Measurements from ENCODE around the gene SLC26A9. TPM values are rescaled to one million over a fixed set of nuclear protein-coding genes. Genes with fewer than 3 reads are reported as not detected.

The SLC26A9 gene
- total and polyA plus RNA-seq, 2 donors (not counting 1 experiment from before 2014, with no cell fraction given) = not detected

GRCh38 chr1:205939690-205940330 is 3.4 kb downstream of the SLC26A9 start:
- Histone ChIP-seq H2AFZ (ENCODE audit: insufficient read depth, low read depth, low read length, poor library complexity, severe bottlenecking) (no peak overlapping the region), H3K9ac (ENCODE audit: low read length) (no peak overlapping the region), H3K4me1 (ENCODE audit: control insufficient read depth in 2 of 2, insufficient read depth in 2 of 2, low read length in 2 of 2) (no peaks in the 10 kb centered on the region), H4K20me1 (ENCODE audit: control insufficient read depth, insufficient read depth, low read length, poor library complexity, severe bottlenecking) (no peaks in the 10 kb centered on the region), H3K27me3 (replicated peaks in 1 of 4; ENCODE audit: control extremely low read depth in 1 of 4, control insufficient read depth in 3 of 4, insufficient read depth in 4 of 4, low read length in 3 of 4) (peaks cover 0 to 12% (median 0%) of the 10 kb centered on the region in 4 experiments), H3K79me2 (ENCODE audit: control insufficient read depth, insufficient read depth, low read length) (no peaks in the 10 kb centered on the region), H3K4me2 (replicated peaks; ENCODE audit: low read depth, low read length, poor library complexity, severe bottlenecking) (no peak overlapping the region), H3K9me3 (ENCODE audit: control extremely low read depth in 1 of 3, control insufficient read depth in 2 of 3, insufficient read depth in 1 of 3, low read length in 2 of 3) (no peaks in the 10 kb centered on the region), H3K36me3 (replicated peaks in 1 of 2; ENCODE audit: control extremely low read depth in 1 of 2, control insufficient read depth in 1 of 2, extremely low read depth in 1 of 2, insufficient read depth in 2 of 2, low read length in 1 of 2) (no peaks in the 10 kb centered on the region), H3K4me3 (ENCODE audit: control extremely low read depth in 1 of 5, extremely low read depth in 1 of 5, insufficient read depth in 1 of 5, low read depth in 2 of 5, low read length in 4 of 5) (no peak overlapping the region), H3K27ac (ENCODE audit: low read length in 2 of 2) (no peak overlapping the region)
- 80% methylated on average over 1 of the region's 7 CpGs for WGBS (ENCODE audit: insufficient coverage)
- H3K27ac Mint-ChIP-seq = no peak overlapping the region
- no peak for TF ChIP-seq EZH2 (IDR thresholded peaks at IDR 0.05; ENCODE audit: borderline replicate concordance, insufficient read depth, low read depth, low read length, poor library complexity, severe bottlenecking)
- TF ChIP-seq, protein P1, sequence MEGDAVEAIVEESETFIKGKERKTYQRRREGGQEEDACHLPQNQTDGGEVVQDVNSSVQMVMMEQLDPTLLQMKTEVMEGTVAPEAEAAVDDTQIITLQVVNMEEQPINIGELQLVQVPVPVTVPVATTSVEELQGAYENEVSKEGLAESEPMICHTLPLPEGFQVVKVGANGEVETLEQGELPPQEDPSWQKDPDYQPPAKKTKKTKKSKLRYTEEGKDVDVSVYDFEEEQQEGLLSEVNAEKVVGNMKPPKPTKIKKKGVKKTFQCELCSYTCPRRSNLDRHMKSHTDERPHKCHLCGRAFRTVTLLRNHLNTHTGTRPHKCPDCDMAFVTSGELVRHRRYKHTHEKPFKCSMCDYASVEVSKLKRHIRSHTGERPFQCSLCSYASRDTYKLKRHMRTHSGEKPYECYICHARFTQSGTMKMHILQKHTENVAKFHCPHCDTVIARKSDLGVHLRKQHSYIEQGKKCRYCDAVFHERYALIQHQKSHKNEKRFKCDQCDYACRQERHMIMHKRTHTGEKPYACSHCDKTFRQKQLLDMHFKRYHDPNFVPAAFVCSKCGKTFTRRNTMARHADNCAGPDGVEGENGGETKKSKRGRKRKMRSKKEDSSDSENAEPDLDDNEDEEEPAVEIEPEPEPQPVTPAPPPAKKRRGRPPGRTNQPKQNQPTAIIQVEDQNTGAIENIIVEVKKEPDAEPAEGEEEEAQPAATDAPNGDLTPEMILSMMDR (IDR thresholded peaks at IDR 0.05) = peak; percentile 12
- no peak overlapping the region for H3K4me3 Mint-ChIP-seq
- H3K27me3 Mint-ChIP-seq = peaks cover 55% of the 10 kb centered on the region
- CTCF ChIA-PET = no interaction called here
- POLR2A ChIA-PET = no interaction called here
- no peaks in the 10 kb centered on the region for H3K4me1 Mint-ChIP-seq
- intact Hi-C loops (cut with micrococcal nuclease) = no loop called here
- ATAC-seq (ENCODE audit: low read depth) (no peak), DNase-seq (no peak)
- H3K9me3 Mint-ChIP-seq (ENCODE audit: insufficient read depth) = no peaks in the 10 kb centered on the region

DNA sequence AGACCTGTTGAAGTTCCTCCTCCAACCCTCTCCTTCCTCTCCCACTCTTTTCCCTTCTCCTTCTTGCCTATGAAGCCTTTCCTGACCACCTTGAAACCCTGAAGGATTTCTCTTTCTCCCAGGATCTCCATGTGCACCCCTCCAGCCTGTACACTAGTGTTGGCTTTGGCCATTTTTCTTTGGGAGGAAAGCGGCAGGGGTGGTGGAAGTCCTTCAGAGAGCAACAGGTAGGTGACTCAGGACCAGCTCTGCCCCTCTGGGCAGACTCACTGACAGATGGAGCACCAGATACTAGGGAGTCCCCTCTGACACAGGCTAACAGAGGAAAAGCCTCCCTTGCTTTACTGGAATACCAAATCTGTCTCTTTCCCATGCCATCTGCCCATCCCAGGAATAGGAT is 4.6 kb downstream of the SLC26A9 start:
- Histone ChIP-seq H3K4me2 (replicated peaks; ENCODE audit: low read depth, low read length, poor library complexity, severe bottlenecking) (no peak overlapping the region), H3K9ac (ENCODE audit: low read length) (no peak overlapping the region), H3K36me3 (replicated peaks in 1 of 2; ENCODE audit: control extremely low read depth in 1 of 2, control insufficient read depth in 1 of 2, extremely low read depth in 1 of 2, insufficient read depth in 2 of 2, low read length in 1 of 2) (no peaks in the 10 kb centered on the region), H4K20me1 (ENCODE audit: control insufficient read depth, insufficient read depth, low read length, poor library complexity, severe bottlenecking) (no peaks in the 10 kb centered on the region), H2AFZ (ENCODE audit: insufficient read depth, low read depth, low read length, poor library complexity, severe bottlenecking) (no peak overlapping the region), H3K79me2 (ENCODE audit: control insufficient read depth, insufficient read depth, low read length) (no peaks in the 10 kb centered on the region), H3K27me3 (replicated peaks in 1 of 4; ENCODE audit: control extremely low read depth in 1 of 4, control insufficient read depth in 3 of 4, insufficient read depth in 4 of 4, low read length in 3 of 4) (peaks cover 0 to 12% (median 1%) of the 10 kb centered on the region in 4 experiments), H3K27ac (ENCODE audit: low read length in 2 of 2) (no peak overlapping the region), H3K4me3 (ENCODE audit: control extremely low read depth in 1 of 5, extremely low read depth in 1 of 5, insufficient read depth in 1 of 5, low read depth in 2 of 5, low read length in 4 of 5) (no peak overlapping the region), H3K4me1 (ENCODE audit: control insufficient read depth in 2 of 2, insufficient read depth in 2 of 2, low read length in 2 of 2) (no peaks in the 10 kb centered on the region), H3K9me3 (ENCODE audit: control extremely low read depth in 1 of 3, control insufficient read depth in 2 of 3, insufficient read depth in 1 of 3, low read length in 2 of 3) (no peaks in the 10 kb centered on the region)
- DNase-seq = no peak
- no peaks in the 10 kb centered on the region for H3K9me3 Mint-ChIP-seq (ENCODE audit: insufficient read depth)
- no peak overlapping the region for H3K4me3 Mint-ChIP-seq
- H3K27ac Mint-ChIP-seq = no peak overlapping the region
- no peaks in the 10 kb centered on the region for H3K4me1 Mint-ChIP-seq
- ATAC-seq (ENCODE audit: low read depth) = no peak
- no CpG with 5 or more reads among the region's 1 CpG for WGBS (ENCODE audit: insufficient coverage)
- H3K27me3 Mint-ChIP-seq = peaks cover 58% of the 10 kb centered on the region
- ChIA-PET POLR2A (no interaction called here), CTCF (no interaction called here)
- no peak for TF ChIP-seq EZH2 (IDR thresholded peaks at IDR 0.05; ENCODE audit: borderline replicate concordance, insufficient read depth, low read depth, low read length, poor library complexity, severe bottlenecking)
- intact Hi-C loops (cut with micrococcal nuclease) = no loop called here
